GM19328 (cell line): ENCODE data around the gene EBF4.

ENCODE experiments used
- ATAC-seq: cut with Tn5 transposase; IDR thresholded peaks from one replicate; pipeline ENCODE4 v1.9.1; 2021; ENCODE audit warnings: mild to moderate bottlenecking, moderate library complexity; ENCODE audit not compliant: unreplicated experiment

EBF4 gene

DNA sequence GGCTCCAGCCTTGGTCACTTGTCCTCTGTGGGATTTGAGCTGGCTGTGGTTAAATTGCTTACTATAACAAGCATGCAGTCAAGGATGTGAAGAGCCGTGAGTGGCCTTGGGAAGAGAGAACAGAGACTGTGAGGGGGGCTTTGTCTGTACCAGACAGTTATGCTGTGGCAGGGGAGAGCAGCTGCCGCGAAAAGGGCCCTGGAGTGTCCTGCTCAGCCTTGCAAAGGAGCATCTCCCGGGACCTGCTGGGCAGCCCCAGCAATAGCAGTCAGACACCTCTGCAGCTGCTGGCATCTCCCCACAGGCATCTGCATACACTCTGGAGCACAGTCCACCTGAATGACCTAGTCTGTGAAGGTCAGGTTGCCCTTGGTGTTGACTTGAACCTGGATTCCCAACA lies 6.3 kb downstream of the EBF4 start:
- ATAC-seq = no peak

DNA sequence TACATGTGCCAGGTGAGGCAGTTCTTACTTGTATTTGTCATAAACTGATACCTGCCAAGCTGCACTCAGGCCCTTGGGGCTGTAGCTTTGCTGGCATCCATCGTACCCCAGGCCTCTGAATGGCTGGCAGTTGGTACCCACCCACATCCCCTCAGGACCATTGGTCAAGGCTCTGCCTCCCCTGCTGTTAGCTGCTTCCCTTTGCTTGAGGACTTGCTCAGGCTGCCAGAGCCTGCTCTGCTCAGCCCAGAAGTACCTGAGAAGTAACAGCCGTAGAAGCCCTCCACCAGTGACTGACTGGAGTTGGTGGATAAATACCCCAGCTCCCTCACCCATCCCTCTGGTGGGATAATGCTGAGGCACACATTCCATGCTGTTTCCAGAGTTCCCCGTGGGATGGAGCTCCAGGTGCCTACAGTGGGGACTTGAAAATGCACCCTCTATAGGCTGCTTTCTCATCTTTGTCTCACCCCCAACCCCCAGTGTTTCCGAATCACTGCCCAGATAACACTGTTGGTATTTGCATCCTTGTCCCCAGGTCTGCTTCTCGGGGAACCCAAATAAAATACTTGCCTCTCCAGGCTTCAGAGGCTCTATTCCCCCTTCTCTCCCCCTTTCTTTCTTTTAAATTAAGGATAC lies 7.3 kb downstream of the EBF4 start:
- no peak for ATAC-seq

DNA sequence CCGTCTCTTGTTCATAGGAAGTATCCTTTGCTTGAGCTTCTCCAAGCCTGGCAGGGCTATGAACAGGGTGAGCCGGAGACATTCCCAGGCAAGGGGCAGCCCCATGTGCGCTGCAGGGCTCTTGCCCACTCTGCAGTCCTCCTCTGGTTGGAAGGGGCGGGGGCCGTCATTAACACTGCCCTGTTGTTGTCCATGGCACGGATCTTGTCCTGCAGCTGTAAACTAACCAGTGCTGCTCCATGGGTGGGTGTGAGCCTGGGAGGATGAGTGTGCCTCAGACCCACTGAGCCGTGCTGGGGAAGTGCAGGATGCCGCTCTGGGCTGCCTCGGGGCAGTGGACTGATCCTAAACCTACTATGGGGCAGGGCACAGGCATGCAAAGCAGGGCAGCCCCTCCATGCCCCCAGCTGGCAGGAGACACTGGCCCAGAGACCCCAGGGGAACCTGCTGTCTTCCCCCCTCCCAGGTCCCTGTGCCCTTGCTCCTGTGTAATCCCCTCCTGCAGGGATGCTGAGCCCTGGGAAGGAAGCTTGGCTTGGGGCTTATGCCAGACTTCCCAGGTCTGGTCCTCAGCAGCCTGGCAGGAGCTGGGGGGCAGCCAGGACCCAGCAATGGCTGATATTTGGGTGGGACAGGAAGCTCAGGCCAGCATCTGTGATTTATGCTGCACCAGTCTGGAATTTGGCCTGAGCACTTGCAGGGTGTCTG lies 8.5 kb downstream of the EBF4 start:
- no peak for ATAC-seq

DNA sequence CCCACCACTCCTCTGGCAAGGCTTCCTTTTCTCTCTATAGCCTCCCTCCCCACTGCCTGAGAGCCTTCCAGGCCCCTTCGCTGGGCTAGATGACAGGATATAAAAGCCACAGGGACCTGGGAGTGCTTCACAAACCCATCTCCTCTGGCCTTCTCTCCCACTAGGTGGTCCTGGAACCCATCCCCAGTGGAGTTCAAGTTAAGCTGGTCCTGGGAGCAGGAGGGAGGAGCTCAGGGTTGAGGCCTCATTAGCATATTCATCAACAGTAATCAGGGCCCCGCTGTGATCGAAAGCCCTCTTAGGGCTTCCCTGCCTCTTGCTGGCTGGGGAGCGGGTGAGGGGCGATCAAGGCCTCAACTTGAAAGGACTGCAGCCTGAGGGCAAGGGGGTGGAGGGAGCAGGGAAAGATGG lies 9.1 kb downstream of the EBF4 start:
- ATAC-seq = no peak

DNA sequence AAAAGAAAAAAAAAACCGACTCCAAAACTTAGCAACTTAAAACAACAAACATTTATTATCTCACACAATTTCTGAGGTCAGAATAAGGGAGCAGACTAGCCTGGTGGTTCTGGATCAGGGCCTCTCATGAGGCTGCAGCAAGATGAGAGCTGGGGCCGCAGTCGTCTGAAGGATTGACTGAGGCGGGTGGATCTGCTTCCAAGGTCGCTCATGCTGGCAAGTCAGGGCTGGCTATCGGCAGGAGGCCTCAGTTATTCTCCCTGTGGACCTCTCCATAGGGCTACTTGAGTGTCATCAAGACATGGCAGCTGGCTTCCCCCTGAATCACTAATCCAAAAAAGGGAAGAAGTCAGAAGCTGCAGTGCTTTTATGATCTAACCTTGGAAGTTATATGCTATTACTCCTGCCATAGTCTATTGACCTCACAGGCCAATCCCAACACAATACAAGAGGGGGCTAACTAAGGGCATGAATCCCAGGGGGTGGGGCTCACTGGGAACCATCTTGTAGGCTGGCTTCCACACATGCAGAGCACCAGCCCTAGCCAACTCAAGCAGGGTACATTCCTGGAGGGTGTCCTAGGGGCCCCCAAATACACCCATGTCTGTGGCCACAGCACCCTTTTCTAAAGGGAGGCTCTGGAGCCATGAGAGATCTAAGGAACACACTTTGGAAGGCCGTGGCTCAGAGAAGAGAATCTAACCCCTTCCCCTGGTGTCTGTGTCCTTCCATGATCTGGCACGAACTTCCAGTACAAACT lies 11.3 kb downstream of the EBF4 start:
- ATAC-seq = no peak

DNA sequence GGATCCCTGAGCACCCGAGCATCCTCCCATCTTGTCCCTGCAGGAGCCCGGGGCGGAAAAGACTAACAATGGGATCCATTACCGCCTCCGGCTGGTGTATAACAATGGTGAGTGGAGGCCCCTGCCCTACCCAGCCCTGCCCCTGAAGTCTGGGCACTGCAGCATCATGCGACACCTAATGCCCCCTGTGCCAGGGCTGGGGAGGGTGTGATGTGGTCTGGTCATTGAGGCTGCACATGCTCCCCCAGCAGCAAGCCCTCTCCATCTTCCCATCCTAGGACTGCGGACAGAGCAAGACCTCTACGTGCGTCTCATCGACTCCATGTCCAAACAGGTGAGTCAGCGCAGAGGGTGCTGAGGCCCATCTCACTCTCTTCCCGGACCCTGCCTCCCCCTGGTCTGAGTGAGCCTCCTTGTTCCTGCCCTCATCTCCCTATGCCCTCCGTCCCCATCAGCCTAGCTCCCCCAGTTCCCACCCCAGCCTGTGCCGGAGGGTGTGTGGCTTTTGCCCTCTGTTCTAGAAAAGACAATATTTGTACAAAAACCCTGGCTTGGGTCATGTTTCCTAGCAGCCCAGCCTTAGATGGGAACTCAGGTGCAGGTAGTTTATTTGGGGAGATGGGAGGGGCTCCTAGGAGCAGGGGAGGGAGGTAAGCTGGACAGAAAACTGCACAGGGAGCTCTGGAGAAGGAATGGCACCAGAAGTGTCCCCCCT lies 13.5 kb downstream of the EBF4 start:
- ATAC-seq = no peak

DNA sequence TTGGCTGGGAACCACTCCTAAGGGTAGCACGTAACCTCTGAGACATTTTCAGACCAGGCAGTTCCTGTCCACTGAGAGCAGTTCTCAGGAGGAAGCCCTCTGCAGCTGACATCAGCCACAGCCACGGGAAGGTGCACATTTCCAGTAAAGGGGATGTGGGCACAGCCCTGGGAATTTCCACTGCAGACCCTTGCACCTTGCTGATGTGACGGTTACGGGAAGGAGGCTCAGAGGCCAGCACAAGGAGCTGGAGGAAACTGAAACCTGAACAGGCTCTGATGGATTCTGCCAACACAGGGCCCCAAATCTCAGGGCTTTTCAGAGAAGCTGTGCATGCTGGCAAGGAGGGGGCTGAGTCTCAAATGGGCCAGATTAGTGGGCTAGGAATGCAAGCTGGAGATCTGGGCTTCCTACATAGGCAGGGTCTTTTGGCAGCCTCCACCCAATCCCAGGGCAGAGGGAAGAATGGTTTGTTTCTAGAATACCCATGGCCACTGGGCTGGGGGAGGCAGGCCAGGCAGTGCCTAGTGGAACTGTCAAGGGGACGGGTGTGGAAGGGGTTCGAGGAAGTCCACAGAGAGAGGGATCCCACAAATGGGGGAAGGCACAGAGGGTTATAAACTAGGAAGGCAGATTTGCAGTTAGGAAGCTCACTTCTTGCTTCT lies 14.2 kb downstream of the EBF4 start:
- no peak for ATAC-seq

DNA sequence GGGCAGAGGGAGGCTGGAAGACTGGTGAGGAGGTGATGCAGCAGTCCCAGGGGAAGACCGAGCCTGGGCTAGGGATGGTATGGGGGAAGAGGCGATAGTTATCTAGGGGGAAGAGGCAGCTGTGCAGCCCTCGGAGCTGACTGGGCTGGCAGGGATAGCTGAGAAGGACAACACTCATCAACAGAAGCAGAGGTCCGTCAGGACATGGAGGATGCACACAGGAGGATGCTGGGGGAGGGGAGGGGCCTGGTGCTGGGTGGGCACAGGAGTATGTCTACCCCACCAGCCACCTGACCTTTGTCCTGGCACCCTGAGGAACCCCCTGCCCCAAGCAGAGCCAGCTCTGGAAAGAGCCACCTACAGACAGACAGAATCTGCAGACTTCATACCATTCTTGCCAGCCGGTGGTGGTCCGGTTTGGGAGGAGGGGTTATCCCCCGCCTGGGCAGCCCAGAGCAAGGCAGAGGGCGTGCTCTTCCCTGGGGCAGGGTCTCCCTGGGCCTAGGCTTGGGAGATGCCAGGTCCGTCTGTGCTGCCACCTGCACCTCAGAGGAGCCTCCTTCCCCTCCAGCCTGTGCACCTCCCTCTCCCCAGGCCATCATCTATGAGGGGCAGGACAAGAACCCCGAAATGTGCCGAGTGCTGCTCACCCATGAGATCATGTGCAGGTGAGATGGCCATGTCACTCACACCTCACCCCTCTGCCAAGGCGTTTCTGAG lies 14.9 kb downstream of the EBF4 start:
- no peak for ATAC-seq

DNA sequence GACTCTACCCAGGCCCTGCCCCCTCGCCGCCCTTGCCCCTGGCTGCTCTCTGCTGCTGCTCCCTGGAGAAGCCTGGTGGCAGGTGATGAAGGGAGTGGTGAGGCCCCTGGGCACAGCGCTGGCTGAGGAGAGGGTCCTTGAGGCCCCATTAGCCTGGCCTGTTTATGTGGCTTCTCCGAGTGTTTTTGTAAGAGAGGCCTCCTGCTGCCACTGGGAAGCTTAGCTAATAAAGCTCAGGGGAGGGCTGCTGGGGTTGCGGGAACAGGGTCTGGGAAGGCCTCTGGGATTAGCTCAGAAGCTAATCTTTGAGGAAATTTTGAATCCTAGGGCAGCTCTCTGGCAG lies 15.5 kb downstream of the EBF4 start:
- no peak for ATAC-seq

DNA sequence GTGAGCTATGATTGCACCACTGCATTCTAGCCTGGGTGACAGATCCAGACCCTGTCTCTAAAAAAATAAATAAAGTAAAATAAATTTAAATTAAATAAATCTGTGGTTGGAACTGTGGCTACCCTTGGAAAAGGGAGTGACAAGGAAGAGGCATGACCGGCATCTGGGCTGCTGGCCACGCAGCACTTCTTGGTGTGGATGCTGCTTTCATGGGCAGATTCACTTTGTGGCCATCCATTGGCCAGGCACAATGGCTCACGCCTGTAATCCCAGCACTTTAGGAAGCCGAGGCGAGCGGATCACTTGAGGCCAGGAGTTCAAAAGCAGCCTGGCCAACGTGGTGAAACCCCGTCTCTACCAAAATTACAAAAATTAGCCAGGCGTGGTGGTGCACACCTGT lies 16.1 kb downstream of the EBF4 start:
- no peak for ATAC-seq

DNA sequence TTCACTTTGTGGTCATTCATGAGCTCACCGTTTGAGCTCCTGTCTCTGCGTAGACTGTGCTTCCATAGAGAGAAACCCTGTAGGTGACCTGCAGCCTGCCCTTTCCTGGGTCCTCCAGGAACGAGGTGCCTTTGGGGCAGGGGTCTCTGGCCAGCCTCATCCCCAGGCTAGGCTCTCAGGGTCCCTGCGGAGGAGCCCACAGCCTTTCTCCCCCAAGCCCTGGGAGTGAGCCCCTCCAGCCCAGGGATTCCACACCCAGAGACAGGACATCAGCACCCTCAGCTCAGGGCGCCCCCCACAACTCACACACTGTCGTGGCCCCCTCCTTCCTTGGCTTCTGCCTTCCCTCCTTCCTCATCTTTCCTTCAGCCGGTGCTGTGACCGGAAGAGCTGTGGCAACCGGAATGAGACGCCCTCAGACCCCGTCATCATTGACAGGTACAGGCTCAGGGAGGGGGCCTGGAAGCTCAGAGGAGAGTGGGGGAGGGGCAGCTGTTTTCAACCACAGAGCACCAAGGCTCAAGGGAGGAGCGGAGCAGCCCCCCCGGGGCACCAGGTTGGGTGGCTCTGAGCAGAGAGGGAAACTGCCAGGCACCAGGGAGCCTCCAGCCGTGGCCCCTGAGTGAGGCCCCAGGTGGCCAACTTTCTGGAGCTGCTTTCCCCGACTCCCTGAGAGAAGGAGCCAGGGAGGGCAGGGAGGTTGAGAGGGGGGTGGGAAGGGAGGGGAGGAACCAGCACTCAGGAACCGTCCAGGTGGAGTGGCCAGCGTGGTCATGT lies 16.8 kb downstream of the EBF4 start:
- no peak for ATAC-seq

DNA sequence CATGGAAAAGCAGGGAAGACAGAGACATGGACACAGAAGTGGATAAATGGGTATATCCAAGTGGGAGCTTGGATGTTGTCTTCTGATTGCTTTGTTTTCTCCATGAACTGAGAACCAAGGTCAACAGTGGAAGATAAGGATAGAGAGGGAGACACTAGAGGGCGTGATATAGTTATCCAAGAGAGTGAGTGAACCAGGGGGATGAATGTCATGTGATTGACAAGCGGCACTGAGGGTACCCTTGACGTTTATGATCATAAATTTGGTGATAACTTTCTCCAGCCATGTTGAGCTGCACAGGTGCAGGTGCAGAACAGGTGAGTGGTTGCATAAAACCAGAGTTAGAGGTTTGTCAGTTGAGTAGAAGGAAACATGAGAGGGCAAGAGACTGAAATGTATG lies 20.7 kb downstream of the EBF4 start:
- no peak for ATAC-seq

DNA sequence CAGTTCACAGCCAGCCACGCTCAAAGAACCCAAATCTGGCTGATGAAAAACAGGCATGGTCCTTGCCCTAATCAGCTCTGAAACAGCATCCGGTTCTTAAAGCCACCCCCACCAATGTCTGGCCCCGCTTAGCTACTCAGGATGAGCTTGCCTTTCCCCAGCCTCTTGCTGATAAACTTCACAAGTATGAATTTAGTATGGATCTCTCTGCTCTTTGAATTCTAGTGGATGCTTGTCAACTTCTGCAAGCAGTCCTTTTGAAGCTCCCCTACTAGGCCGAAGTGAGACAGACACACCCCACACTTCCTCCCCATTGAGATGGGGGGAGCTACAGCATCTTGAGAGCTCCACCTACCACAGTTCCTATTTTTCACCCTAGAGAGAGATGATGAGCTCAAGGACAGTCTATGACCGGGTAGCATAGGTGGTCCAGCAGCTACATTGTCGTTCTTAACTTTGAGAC lies 36.7 kb downstream of the EBF4 start:
- ATAC-seq = no peak

DNA sequence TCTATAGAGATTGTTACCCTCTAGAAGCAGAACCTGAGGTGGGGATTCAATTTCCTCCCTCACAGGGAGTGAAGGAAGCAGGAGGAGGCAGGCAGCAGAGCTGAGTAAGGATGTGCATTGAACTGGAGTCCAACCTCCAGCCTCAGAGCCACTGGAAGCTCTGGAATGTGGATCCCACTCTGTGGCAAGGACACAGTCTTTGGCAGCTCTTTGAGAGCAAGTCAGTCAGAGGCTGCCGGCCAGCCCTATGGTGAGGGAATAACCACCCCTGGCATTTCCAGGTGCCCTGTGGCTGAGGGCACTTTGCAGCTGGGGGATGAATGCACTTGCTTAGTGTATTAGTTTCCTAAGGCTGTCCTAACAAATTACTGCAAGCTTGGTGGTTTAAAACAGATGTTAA lies 37.2 kb downstream of the EBF4 start:
- ATAC-seq = no peak

DNA sequence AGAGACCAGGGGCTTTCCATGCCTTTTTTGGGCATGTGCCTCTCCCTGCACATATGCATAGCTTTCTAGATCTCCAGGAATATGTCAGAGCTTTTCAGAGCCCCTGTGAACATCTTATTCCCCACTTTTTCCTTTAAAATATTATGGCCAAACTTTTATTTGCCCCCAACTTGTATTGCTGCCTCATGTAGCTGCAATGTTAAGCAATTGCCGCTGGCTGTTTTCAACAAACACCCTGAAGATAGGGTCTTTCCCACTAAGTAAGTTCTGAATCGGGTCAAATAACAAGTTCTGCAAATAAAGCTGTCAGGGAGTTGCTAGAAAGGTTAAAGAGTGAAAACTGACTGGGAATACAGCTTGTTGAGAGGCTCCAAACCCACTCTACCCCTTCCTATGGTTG lies 42.3 kb downstream of the EBF4 start:
- ATAC-seq = no peak

DNA sequence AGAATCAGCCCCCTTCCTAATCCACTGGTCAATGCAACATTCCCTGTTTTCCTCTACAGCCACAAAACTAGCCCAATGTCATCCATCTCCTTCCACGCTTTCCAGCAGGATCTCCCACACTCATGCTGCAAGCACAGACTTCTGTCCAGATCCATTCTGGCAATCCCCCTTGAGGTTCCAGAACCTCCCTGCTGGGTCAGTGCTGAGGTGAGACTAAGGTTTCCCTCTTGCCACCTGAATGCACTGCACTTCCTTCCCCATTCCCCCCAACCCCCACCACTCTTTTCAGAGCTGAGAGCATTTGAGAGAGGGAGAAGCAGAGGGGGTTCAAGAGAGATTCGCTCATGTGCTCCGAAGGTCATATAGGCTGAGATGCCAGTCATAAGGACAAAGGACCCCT lies 43.9 kb downstream of the EBF4 start:
- ATAC-seq = no peak

DNA sequence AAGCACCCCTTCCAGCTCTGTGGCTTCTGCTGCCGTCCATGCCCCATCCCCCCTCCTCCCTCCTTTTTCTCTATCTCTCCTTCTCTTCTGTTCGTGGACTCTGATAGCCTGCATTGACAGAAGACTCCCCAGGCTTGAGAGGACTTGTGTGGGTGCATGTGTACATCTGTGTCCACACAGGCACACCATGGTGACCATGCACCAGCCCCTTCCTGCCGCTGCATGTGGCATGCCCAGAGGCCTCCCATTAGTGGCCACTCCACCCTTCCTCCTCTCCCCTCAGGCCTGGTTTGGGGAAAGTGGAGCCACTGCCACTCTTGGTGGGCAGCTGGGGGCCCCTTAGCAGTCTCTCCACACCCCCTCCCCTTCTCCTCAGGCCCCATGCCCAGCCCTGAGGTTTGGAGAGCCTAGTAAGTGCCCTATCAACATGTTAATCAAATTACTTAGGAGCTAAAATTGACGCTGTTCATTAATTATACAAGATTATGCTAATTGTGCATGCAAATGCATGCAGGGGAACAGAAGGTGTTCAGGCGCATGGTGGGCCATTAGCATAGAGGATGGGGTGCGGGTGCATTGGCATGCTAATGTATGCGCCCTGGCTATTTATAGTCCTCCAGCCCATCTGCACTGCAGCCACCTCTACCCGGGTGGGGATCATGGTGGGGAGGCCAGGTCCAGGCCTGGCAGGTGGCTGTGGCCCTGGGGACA lies 45.9 kb downstream of the EBF4 start:
- no peak for ATAC-seq

DNA sequence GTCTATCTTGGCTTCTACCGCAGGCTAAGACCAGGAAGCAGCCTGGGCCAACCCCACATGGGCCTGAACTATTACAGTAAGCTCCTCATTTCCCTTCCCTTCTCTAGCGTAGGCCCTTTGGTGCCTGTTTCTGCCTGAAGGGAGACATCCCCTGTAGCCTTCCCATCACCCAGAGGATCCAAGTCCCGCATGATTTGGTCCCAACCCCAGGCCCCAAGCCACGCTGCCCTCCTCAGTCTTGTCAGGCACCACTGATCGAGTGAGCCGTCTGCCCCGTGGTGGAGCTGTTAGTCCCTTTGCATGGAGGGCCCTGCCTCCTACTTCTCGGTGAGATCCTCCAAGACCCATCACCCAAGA lies 46.4 kb downstream of the EBF4 start:
- no peak for ATAC-seq

DNA sequence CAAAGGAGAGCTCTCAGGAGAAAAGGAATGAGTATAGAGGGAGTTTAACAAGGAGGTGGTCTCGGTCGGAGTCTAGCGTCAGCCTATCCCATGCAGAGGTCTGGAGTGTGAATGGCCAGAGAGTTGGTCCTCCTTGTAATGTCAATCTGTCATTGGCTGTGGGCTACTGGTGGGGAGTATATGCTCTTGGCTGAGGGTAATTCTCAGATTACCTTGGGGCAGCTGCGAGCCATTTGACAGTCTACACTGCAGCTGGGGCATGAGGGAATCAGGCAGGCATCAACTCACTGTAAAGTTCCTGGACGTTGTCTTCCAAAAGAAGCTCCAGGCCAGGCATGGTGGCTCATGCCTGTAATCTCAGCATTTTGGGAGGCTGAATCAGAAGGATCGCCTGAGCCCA lies 48.1 kb downstream of the EBF4 start:
- no peak for ATAC-seq
